Ishikawa (cell line): ENCODE results near the gene DUSP22.

ENCODE experiments used
- TEAD4 ChIP-seq: IDR thresholded peaks from 2 replicates; pipeline ENCODE4 v1.6.1; 2012
- YY1 ChIP-seq: IDR thresholded peaks from 2 replicates; pipeline ENCODE4 v1.6.1; 2012; ENCODE audit warnings: low read depth

GRCh38 chr6:387293-387741 is 95.0 kb downstream of the DUSP22 start:
- TF ChIP-seq YY1 (no peak), TEAD4 (no peak)
